HG03108 (cell line): Measurements from ENCODE around the gene SLC51B.

Experiments used
- ATAC-seq: cut with Tn5 transposase; IDR thresholded peaks from one replicate; pipeline ENCODE4 v1.9.1; 2021; ENCODE audit warnings: moderate library complexity; ENCODE audit not compliant: unreplicated experiment

SLC51B gene

DNA sequence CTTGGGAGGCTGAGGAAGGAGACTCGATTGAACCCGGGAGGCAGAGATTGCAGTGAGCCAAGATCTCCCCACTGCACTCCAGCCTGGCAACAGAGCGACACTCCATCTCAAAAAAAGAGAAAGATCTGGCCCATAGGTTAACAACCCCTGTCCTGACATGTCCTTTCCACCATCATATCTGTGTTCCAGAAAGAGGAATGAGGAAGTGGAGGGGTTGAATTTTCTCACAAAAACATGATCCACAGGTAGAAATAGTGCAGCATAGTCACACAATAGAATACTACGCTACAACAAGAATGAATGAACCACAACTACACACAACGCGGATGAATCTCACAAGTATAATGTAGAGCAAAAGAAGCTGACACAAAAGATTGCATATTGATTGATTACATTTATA lies 4.7 kb upstream of the SLC51B start:
- ATAC-seq, result no peak

DNA sequence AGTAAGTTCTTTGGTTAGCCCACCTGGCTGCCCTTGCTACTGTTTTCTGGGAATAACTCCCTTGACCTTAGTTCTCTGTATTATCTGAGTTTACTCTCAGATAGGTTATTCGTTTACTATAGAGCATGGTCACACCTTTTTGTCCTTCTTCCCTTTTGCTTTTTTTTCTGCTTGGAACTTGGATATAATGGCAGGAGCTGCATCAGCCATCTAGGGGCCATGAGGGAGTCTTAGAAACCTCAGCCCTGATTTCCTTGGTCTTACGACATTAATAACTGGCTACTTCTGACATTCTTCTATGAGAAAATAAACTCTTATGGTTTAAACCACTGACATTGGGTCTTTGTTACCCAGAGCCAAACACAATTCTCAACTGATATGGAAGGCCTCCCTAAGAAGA lies 3.4 kb upstream of the SLC51B start:
- no peak for ATAC-seq

DNA sequence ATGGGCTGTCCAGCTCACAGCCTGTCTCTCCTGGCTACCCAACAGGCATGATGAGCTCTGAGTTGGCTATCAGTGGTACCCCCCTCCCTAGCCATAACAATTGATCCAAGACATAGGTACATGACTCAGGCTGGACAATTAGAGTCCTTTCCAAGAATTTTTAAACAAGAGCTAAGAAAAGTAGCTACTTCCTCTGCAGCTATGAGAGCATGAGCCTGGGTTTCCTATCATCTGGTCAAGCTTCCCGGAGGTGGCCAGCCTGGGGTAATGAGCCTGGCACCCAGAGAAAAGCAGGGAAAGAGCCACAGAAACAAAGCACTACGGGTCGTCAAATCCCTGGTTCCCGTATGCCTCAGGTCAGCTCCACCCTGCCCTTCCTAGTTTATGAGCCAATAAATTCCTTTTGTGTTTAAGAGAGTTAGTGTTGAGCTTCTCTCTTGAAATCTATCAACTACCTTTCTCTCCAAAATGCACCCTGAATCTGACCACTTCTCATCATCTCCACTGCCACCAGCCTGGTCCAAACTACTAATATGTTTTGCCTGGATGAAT lies 2.3 kb upstream of the SLC51B start:
- ATAC-seq, result no peak

DNA sequence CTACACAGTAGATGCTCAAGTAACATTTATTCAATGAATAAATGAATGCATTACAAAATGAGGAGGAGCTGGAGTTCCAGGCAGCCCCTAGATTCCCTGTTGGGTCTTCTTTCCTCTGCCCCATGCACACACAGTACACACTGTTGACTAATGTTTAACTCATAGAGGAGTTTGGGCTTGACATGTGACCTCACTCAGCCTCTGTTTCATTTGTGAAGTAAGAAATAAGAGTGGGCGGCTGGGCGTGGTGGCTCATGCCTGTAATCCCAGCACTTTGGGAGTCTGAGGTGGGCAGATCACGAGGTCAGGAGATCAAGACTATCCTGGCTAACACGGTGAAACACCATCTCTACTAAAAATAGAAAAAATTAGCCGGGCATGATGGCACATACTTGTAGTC lies 969 bp upstream of the SLC51B start:
- peak; percentile 64 for ATAC-seq

DNA sequence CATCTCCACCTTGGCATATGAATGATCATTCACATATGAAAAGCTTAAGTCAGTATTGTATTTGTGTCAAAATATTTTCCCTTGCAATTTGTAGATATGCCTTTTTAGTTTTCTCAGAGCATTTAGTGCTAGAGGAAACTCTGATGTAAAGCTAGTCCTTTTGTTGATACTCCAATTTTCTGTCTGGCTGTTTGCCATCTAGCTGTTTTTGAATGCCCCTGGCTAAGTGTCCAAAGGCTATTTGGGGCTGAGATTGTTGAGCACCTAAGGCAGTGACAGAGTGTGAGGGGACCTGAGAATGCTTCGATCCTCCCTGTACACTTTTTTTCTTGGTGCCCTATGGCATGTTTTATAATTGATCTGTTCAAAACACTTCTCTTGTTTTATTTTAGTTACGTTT lies 3.1 kb downstream of the SLC51B start:
- ATAC-seq, result no peak

DNA sequence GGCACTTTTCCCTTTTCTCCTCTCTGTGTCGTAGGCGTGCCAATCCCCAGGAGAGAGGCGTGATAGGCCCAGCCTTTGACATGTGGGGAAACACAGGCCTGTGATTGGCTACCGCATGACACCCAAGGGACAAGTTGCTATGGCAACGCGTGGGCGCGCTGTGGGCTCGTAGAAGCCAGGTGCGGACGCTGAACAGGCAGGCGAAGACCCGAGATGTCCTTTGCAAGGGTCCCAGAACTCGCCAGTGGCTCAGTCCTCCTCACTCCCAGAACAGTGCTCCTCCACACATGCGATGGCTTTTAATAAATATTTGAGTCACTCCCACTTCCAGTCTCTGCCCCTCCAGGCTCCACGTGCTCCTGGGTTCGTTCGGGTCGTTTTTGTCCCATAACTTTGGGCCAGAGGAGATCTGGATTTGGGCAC lies 4.2 kb downstream of the SLC51B start:
- peak; percentile 63 for ATAC-seq

DNA sequence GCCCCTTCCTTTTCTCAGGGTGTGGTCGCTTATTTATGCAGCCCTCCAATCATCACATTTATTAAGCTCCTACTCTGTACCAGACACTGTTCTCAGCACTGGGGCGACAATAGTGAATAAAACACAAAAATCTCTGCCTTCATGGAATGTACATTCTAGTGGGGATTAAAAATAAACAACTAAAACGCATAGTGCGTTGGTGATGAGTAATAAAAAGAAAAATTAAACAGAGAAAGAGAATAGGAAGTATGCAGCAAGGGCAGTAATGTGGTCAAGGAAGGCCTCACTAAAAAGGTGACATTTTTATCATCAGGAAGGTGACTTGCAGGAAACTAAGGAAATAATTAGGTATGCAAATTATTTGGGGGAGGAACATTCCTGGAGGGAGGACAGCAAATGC lies 5.1 kb downstream of the SLC51B start:
- no peak for ATAC-seq

DNA sequence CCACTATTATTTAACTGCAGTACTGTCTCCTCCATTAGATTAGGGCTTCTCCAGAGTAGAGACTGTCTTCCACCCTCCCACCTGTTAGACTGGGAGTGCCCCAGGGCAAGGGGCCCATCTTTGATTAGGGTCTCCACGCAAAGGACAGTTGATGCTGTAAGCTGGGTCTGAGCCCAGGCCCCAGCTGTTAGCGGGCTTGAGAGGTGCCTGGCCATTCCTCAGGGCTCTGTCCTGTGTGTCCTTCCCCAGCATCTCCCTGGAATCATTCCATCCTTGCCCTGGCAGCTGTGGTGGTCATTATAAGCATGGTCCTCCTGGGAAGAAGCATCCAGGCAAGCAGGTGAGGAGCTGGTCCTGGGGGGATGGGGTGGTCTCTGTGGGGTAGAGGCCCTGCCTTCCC lies 6.1 kb downstream of the SLC51B start:
- no peak for ATAC-seq

DNA sequence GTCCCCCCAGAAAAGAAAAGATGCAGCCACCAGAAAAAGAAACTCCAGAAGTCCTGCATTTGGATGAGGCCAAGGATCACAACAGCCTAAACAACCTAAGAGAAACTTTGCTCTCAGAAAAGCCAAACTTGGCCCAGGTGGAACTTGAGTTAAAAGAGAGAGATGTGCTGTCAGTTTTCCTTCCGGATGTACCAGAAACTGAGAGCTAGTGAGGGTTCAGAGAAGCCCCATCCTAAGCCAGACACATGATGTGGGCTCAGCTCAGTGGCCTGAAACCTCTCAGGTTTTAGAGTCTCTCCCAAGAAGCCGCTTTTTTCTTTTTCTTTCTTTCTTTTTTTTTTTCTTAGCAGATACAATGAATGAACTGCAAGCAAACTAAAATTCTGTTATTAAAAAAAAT lies 7.8 kb downstream of the SLC51B start:
- no peak for ATAC-seq

DNA sequence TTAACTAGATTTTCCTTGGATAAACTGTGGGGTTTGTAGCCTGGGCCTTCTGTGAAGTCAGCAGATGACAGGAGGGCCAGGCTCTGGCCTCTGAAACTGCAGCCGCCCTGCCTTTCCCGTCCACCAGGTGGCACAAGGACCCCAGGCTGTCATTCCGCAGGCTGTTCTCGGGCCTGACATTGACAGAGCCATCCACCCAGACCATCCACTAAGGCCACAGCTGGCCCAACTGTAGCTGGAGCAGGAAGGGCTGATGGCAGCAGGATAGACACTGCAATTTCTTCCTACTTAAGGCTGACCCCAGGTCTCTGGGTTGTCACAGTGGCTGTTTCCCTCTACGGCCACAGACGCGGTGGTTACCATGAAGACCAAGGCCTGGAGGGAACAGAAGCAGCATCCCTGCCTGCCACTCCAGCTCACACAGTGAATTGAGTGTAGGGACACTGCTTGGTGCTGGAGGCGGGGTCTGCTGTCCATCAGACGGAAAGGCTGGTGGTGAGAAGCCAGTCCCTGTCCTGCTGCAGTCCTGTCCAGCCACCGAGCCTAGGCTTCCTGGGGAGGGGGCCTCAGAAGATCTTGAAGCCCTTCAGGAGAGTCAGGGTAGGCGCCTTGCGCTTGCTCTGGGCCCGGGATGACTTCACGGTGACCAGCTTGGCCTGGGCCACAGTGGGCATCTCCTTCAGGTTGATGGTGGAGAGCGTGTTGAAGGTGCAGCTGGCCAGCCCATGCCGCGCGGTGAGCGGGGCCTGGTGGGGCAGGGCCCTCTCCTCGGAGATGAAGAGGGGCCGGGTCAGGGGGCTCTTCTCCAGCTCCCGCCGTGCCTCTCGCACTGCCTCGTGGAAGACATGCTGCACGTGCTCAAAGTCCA lies 9.4 kb downstream of the SLC51B start:
- no peak for ATAC-seq

DNA sequence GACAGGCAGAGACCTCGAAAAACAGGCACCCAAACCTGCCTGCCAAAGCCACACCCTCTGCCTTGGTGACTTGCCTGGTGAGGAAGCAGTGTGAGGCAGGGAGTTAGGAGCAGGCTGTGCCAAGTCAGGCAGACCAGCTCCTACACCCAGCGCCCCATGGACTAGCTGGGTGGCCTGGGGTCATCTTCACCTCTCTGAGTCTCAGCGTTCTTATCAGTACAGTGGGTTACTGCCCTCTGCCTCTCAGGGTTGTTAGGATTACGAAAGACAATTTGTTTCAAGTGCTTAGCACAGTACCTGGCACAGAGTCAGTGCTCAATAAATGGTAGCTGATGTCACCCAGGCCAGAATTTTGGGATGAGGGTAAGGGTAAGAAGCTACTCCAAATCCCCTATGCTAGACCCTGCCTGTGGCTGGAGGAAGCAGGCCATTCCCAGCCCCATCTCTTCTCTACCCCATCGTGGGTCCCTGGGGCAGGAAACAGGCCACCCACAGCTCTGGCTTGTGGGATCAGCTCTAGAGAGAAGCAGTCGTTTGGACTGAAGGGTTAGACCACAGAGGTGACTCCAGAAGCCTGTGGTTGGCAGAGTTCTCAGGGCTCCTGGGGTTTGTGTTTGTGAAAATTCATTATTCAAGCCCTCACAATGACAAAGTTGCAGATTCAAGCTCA lies 10.1 kb downstream of the SLC51B start:
- no peak for ATAC-seq

DNA sequence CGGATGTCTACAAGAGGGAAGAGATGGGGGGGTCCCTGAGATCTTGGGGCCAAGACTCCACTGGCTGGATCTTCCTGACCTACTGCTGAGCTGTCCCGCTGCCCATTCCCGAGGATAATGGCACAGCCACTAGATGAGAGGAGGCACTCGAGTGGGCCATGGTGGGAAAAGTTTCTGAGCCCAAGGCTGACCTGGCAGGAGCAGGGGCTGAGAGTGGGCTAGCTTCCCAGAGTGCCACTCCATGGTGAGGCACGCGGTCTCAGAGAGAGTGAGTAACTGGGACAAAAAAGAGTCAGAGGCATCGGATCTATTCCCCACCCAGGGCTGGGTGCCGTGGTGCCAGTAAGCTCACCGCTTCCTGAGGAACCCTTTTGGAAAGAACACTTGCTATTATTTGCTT lies 10.9 kb downstream of the SLC51B start:
- no peak for ATAC-seq

DNA sequence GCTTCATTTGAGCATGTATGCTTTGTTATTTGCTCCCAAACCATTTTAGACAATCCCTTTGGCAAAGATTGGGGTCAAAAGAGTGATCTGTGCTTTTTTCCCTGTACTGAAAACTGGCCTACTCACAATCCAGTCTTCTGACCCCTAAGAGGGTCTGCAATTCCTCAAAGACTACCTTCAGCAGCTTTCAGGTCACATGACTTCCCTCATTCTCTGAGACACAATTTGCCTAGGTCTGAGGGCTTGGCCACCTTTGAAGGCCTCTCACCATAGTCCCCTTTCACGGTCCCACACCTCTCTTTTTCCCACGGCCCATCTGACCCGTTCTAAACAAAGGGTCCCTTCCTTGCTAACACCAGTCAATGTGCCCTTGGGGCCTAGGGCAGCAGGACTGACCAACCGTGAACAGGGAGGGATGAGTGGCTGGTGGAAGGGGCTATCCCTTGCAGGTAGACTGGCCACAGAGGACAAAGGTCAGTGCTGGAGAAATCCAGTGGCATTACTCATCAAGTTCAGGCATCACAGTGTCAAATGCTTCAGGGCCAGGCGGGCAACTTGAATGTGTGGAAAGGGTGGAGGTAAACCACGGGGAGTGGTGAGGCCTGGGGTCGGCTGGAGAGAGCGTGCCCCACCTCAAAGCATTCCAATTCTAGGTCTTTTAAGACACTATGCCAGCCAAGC lies 11.8 kb downstream of the SLC51B start:
- no peak for ATAC-seq

DNA sequence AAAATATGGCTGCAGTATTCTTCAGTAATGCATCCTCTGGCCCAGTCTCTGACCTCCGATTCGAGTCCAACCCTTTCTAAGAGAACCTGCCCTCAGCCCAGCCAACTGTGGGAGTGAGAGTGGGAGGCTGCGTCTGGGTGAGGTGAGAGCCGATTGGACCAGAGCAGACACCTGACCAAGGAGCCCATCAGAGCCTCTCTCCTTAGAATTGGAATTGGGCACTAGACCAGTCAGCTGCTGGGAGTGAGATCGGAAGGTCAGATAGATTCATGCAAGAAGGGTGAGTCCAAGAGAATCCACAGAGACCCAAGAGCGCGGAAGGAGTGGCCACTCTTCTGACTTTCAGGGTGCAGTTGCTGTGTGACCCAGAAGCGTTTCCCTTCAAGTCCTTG lies 12.4 kb downstream of the SLC51B start:
- no peak for ATAC-seq

DNA sequence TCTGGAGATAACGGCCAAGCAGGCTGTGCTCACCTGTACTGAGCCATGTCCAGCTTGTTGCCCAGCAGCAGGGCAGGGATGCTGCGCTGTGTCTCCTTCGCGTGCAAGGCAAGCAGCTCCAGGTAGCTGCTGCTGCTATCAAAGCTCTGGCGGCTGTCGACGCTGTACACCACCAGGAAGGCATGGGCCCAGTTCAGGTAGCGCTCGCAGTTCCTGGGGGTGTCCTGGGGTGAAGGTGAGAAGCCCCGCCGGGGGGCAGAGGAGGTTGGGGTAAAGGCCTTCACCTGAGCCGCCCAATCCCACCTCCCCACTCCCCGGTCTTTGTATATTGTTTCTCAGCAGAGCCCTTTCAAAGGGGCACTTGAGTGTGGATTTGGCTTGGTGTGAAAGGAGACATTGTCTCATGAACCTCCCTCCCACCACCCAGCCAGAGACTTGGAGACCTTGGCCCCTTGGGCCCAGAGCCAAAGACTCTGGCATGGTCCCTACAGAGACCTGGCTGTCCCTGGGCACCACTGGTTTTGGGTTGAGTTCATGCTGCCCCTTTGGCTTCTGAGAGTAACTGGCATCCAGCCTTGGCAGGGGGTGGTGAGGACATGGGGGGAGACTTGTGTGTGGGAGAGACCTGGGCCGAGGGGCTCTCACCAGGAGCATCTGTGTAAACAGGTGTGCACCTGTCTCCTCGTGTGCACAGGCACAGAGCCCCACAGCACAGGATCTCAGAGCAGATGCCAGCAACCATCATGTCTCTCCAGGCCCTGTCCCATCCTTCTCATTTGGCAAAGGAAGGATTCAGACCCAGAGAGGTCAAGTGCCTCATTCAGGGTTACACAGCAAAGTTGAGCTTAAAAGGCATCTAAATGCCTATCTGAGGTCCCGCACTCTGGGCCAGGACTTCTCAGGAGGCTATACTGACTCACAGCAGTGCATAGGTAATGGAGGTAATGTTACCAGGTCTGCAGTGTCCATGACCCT lies 13.5 kb downstream of the SLC51B start:
- no peak for ATAC-seq

DNA sequence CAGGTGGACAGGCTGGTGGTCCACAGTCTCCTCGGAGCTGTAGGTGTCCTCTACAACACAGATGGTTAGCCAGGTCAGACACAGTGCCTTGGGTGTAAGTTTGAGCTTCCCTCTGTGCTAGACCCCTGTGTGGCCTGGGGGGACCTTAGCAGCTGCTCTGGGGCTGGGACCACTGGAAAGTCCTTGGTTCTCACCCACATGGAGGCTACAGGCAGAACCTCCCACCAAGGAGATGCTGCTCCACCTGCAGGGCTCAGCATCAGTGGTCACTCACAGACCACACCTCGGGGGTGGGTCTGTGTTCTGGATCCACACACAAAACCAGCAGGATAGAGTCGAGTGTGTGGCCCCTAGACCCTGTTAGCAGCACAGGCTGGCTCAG lies 14.2 kb downstream of the SLC51B start:
- ATAC-seq, result no peak

DNA sequence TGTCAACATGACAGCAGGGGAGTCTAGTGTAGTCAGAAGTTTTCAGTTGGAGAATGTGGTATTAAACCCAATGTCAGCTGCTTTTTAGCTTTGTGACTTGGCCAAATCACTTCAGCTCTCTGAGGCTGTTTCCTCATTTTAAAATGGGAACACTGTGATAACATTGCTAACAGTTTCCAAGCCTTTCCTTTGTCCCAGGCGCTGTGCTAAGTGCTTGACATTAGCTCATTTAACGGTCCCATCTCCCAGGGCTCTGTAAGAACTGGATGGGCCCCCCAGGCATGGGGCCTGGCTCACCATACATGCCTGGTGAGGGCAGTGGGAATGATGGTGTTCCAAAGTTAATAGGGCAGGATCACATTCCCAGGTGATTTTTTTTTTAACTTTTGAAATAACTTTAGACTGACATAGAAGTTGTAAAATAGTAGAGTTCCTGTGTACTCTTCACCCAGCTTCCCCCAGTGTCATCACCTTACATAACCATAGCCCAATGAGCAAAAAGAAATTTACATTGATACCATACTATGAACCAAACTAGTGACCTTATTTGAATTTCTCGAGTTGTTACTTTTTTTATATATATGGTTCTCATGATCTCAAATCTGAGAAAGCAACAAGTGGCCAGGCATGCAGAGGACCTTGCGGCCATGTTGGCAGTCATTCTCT lies 14.9 kb downstream of the SLC51B start:
- ATAC-seq, result no peak

DNA sequence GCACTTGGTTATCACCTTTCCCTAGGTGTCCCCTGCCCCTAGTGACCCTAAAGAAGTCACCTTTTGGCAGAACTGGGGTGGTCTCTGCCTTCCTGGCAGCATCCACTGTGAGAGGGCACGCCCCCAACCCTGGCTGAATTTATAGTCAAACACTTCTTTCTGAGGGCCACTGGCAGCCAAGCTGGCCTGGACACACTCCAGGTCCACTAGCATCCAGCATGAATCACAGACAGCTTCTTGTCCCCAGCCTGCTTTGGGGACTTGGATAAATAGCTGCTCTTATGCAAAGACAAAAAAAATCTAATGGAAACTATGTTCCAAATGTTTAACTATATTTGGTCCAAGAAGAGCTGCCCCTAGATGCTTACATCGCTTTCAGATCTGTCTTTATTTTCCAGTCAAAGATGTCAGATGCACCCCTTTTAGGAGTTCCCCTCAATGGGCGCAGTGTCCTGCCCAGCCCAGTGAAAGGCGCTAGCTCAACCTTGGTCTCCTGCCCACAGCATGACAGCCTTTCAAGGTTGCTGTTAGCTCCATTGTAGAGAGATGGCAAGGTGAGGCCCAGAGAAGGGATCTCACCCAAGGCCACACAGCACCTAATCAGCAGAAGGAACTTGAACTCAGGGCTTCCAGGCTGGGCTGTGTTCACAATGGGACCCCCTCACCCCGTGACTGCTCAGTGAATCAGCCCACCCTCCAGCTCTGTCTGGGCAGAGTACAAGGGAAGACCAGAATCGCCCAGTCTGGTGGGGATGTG lies 15.6 kb downstream of the SLC51B start:
- ATAC-seq, result no peak

DNA sequence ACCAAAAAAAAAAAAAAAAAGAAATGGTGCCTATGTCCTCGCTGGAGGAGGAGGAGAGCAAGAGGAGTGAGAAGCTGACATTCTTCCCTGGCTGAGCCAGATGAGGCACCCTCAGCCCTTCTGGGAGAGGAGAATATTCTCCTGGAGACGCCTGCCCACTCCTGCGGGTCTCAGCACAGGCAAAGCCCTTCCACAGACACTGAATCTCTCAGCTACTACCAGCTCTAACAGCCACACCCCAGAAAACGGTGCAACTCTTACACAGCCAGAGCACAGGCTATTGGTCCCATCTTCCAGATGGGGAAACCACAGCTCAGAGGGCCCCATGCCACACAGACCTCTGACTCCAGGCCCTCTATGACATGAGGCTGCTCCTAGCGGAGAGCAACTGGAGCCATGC lies 16.9 kb downstream of the SLC51B start:
- no peak for ATAC-seq
